HEK293T (cell line): Measurements from ENCODE around the gene IL1RL1.

Experiments used
- ARNT ChIP-seq: fragments of 450-650 bp; IDR thresholded peaks from 2 replicates; pipeline ENCODE4 v1.6.1; 2017; ENCODE audit warnings: mild to moderate bottlenecking
- BHLHE40 ChIP-seq: fragments of 450-650 bp; IDR thresholded peaks from 2 replicates; pipeline ENCODE4 v1.6.1; 2016; ENCODE audit warnings: mild to moderate bottlenecking, moderate library complexity, borderline replicate concordance
- CTBP1 ChIP-seq: fragments of 450-650 bp; IDR thresholded peaks from 2 replicates; pipeline ENCODE4 v1.6.1; 2016; ENCODE audit warnings: borderline replicate concordance
- ELF4 ChIP-seq: fragments of 450-650 bp; IDR thresholded peaks from 2 replicates; pipeline ENCODE4 v1.6.1; 2017; ENCODE audit warnings: antibody characterized with exemption
- FOXA1 ChIP-seq: fragments of 450-650 bp; IDR thresholded peaks from 2 replicates; pipeline ENCODE4 v1.6.1; 2016; ENCODE audit warnings: mild to moderate bottlenecking
- FOXM1 ChIP-seq: fragments of 450-650 bp; IDR thresholded peaks from 2 replicates; pipeline ENCODE4 v1.6.1; 2017; ENCODE audit warnings: mild to moderate bottlenecking, borderline replicate concordance
- HDGF ChIP-seq: fragments of 450-650 bp; IDR thresholded peaks from 2 replicates; pipeline ENCODE4 v1.6.1; 2017; ENCODE audit warnings: antibody characterized with exemption, borderline replicate concordance
- NFRKB ChIP-seq: fragments of 450-650 bp; IDR thresholded peaks from 2 replicates; pipeline ENCODE4 v1.6.1; 2016; ENCODE audit warnings: mild to moderate bottlenecking, moderate library complexity
- SP1 ChIP-seq: fragments of 450-650 bp; IDR thresholded peaks from 2 replicates; pipeline ENCODE4 v1.6.1; 2017
- SUZ12 ChIP-seq: fragments of 450-650 bp; IDR thresholded peaks from 2 replicates; pipeline ENCODE4 v1.6.1; 2016; ENCODE audit warnings: mild to moderate bottlenecking
- TARDBP ChIP-seq: fragments of 450-650 bp; IDR thresholded peaks from 2 replicates; pipeline ENCODE4 v1.6.1; 2016
- ZNF384 ChIP-seq: fragments of 450-650 bp; IDR thresholded peaks from 2 replicates; pipeline ENCODE4 v1.6.1; 2016
- TF ChIP-seq, protein P1 (sequence below): fragments of 450-650 bp; IDR thresholded peaks from 2 replicates; pipeline ENCODE4 v1.6.1; 2016

DNA sequence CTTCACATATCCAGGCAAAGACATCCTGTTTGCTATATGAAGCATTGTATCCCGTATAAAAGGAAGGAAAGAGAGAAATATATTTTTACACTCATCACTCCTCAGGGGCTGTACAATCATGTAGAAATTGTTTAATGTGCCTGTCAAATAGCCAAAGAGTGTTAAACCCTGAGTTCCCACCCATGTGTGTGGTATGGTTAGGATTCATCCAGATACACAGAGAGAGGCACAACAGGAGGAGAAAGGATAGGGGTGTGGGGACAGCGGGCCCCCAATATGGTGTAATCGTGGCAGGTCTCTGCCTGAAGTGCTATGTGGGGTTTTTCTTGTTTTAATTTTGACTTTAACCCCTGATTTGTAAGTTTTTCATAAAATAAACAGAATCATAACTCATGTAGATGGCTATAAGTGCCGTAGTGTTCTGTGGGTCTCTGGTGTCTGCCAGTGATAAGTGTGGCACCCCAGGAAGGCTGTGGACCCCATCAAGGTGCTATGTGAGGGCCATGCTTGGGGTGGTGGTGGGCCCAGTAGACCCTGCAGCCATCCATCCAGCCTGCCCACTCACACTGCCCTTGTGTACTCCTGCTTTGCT lies 34.1 kb downstream of the IL1RL1 start:
- TF ChIP-seq FOXA1, result no peak
- TF ChIP-seq BHLHE40, result no peak
- TF ChIP-seq NFRKB, result no peak
- no peak for TF ChIP-seq CTBP1
- no peak for TF ChIP-seq SP1
- no peak for TF ChIP-seq TARDBP
- no peak for TF ChIP-seq HDGF
- no peak for TF ChIP-seq FOXM1
- TF ChIP-seq ARNT, result no peak
- TF ChIP-seq ZNF384, result no peak
- no peak for TF ChIP-seq SUZ12
- no peak for TF ChIP-seq ELF4
- TF ChIP-seq, protein P1, sequence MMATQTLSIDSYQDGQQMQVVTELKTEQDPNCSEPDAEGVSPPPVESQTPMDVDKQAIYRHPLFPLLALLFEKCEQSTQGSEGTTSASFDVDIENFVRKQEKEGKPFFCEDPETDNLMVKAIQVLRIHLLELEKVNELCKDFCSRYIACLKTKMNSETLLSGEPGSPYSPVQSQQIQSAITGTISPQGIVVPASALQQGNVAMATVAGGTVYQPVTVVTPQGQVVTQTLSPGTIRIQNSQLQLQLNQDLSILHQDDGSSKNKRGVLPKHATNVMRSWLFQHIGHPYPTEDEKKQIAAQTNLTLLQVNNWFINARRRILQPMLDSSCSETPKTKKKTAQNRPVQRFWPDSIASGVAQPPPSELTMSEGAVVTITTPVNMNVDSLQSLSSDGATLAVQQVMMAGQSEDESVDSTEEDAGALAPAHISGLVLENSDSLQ, result no peak
